Panc1 (cell line): ENCODE results near the gene STRAP. TPM values are rescaled to one million over a fixed set of nuclear protein-coding genes. Genes with fewer than 3 reads are reported as not detected.

Experiments used
- ATAC-seq: fragments of 200-7000 bp; cut with Tn5 transposase; 2 replicates; pipeline ENCODE4 v1.9.1; 2020; ENCODE audit warnings: mild to moderate bottlenecking, moderate library complexity
- BruUV-seq: library from RNA; stranded (reverse); fragments of 400-500 nt; replicated peaks from 2 replicates; lab custom pipeline; 2021; lab: Mats Ljungman, UMichigan
- CTCF ChIA-PET: fragments of 300-600 bp; sonication (Branson Sonifier 250); formaldehyde crosslinking; loops from one replicate; lab custom pipeline; 2022; ENCODE audit warnings: antibody characterized with exemption; lab: Charles Lee
- POLR2A ChIA-PET: fragments of 300-600 bp; sonication (Branson Sonifier 250); formaldehyde crosslinking; loops from one replicate; lab custom pipeline; 2022; ENCODE audit warnings: antibody characterized with exemption; lab: Charles Lee
- DNase-seq: peaks from one replicate; pipeline ENCODE4 v3.0.0-alpha.2; 2010; ENCODE audit warnings: low read depth, low spot score
- H3K27ac ChIP-seq: 2 replicates; pipeline ENCODE4 v1.5.1; 2011; ENCODE audit warnings: mild to moderate bottlenecking, low read length, inconsistent platforms
- H3K27me3 ChIP-seq: fragments of 200-500 bp; sonication (Bioruptor generic); 2 replicates; pipeline ENCODE4 v1.6.0; 2014; ENCODE audit warnings: low read length, inconsistent platforms; ENCODE audit not compliant: control insufficient read depth, insufficient read depth
- H3K36me3 ChIP-seq: fragments of 200-500 bp; sonication (Bioruptor generic); 2 replicates; pipeline ENCODE4 v1.5.1; 2014; ENCODE audit warnings: inconsistent platforms, mild to moderate bottlenecking, low read length, moderate library complexity; ENCODE audit not compliant: control insufficient read depth, insufficient read depth
- H3K4me1 ChIP-seq: 2 replicates; pipeline ENCODE4 v1.5.1; 2011; ENCODE audit warnings: inconsistent platforms, mild to moderate bottlenecking, low read length, moderate library complexity; ENCODE audit not compliant: control insufficient read depth, insufficient read depth
- H3K4me3 ChIP-seq, 2 experiments: 2 replicates each; pipeline ENCODE4 v1.5.1; 2011 to 2012; ENCODE audit warnings: low read depth in 2 of 2, low read length in 2 of 2, mild to moderate bottlenecking in 2 of 2, inconsistent platforms in 1 of 2, moderate library complexity in 1 of 2
- H3K9me3 ChIP-seq: fragments of 200-500 bp; sonication (Bioruptor generic); 2 replicates; pipeline ENCODE4 v1.5.1; 2014; ENCODE audit warnings: low read depth, mild to moderate bottlenecking, inconsistent platforms, low read length, moderate library complexity; ENCODE audit not compliant: control insufficient read depth, insufficient read depth
- CTCF ChIP-seq: fragments of 450-650 bp; IDR thresholded peaks from 2 replicates; pipeline ENCODE4 v1.5.1; 2017; ENCODE audit warnings: mild to moderate bottlenecking
- POLR2AphosphoS5 ChIP-seq: IDR thresholded peaks from 2 replicates; pipeline ENCODE4 v1.6.1; 2012; ENCODE audit warnings: mild to moderate bottlenecking, low read depth, low read length, moderate library complexity
- REST ChIP-seq, 2 experiments: IDR thresholded peaks; 2 replicates each; pipeline ENCODE4 v1.6.1; 2011 to 2012; ENCODE audit warnings: low read depth in 2 of 2, control low read depth in 1 of 2, low read length in 1 of 2, mild to moderate bottlenecking in 1 of 2, moderate library complexity in 1 of 2; ENCODE audit not compliant: insufficient read depth in 1 of 2
- SIN3A ChIP-seq: IDR thresholded peaks from 2 replicates; pipeline ENCODE4 v1.6.1; 2012; ENCODE audit warnings: low read depth, mild to moderate bottlenecking, low read length, moderate library complexity, borderline replicate concordance; ENCODE audit not compliant: insufficient read depth
- TCF7L2 ChIP-seq: IDR thresholded peaks from 2 replicates; pipeline ENCODE4 v1.6.1; 2011; ENCODE audit warnings: mild to moderate bottlenecking, low read depth, low read length, inconsistent platforms
- in situ Hi-C: cut with HindIII; loops from 2 replicates; pipeline ENCODE4 v1.10.0; 2016; ENCODE audit warnings: low sequenced_read_pairs, low pct_unique_long_range_greater_than_20kb
- intact Hi-C: fragments of 100-400 bp; cut with micrococcal nuclease; formaldehyde crosslinking; loops from one replicate; pipeline ENCODE4 v1.10.0; 2022; ENCODE audit not compliant: unreplicated experiment
- total RNA-seq: library from RNA; stranded (reverse); gene quantifications from one replicate; pipeline ENCODE4 v1.2.1, GENCODE V29; 2021; ENCODE audit not compliant: unreplicated experiment

Gene STRAP
- total RNA-seq, 1 experiment from 2014 or later: 99.4 TPM

GRCh38 chr12:15899282-15899870 is 17.2 kb downstream of the STRAP start:
- Histone ChIP-seq H3K4me1 (no peaks in the 10 kb centered on the region), H3K27me3 (no peaks in the 10 kb centered on the region), H3K9me3 (no peaks in the 10 kb centered on the region), H3K36me3 (peaks cover 37% of the 10 kb centered on the region), H3K27ac (no peak overlapping the region), H3K4me3 (no peak overlapping the region)
- intact Hi-C loops: no loop called here
- ChIA-PET CTCF (no interaction called here), POLR2A (no interaction called here)
- no peak for ATAC-seq
- in situ Hi-C loops: no loop called here
- TF ChIP-seq CTCF: peak; percentile 66; the same call in 1 of the 2 replicates
- no peak for TF ChIP-seq SIN3A
- no peak for DNase-seq
- BruUV-seq: no TSS peak

GRCh38 chr12:15904378-15904920 is 22.3 kb downstream of the STRAP start:
- no peaks in the 10 kb centered on the region for H3K9me3 ChIP-seq
- H3K4me3 ChIP-seq: no peak overlapping the region
- H3K27me3 ChIP-seq: no peaks in the 10 kb centered on the region
- ChIA-PET CTCF (no interaction called here), POLR2A (no interaction called here)
- TF ChIP-seq POLR2AphosphoS5 (no peak), TCF7L2 (no peak), SIN3A (no peak), REST (IDR thresholded peaks at IDR 0.05; ENCODE audit: insufficient read depth in 1 of 2, low read depth in 2 of 2, low read length in 1 of 2) (no peak), CTCF (no peak)
- no TSS peak for BruUV-seq
- H3K27ac ChIP-seq: no peak overlapping the region
- in situ Hi-C loops (no loop called here), intact Hi-C loops (no loop called here)
- H3K4me1 ChIP-seq: no peaks in the 10 kb centered on the region
- no peak for DNase-seq
- peaks cover 25% of the 10 kb centered on the region for H3K36me3 ChIP-seq
- no peak for ATAC-seq
